Brain microvascular endothelial cell (primary cell): ENCODE data around the gene DLGAP4.

ENCODE experiments used
- DNase-seq: peaks from one replicate; pipeline ENCODE4 v3.0.0-alpha.2; 2020
- H3K27ac ChIP-seq: fragments of 250-450 bp; sonication (Bioruptor Pico); 2 replicates; pipeline ENCODE4 v1.5.1; 2020; ENCODE audit warnings: mild to moderate bottlenecking, moderate library complexity
- H3K27me3 ChIP-seq: fragments of 250-450 bp; sonication (Bioruptor Pico); replicated peaks from 2 replicates; pipeline ENCODE4 v1.5.1; 2020; ENCODE audit warnings: mild to moderate bottlenecking
- H3K36me3 ChIP-seq: fragments of 250-450 bp; sonication (Bioruptor Pico); replicated peaks from 2 replicates; pipeline ENCODE4 v1.5.1; 2020; ENCODE audit warnings: mild to moderate bottlenecking
- H3K4me3 ChIP-seq: 2 replicates; pipeline ENCODE4 v1.5.1; 2011; ENCODE audit warnings: low read depth, mild to moderate bottlenecking, control low read depth, low read length, moderate library complexity
- CTCF ChIP-seq: IDR thresholded peaks from 2 replicates; pipeline ENCODE4 v1.5.1; 2011; ENCODE audit warnings: low read depth, mild to moderate bottlenecking, moderate library complexity, low read length, control low read depth, inconsistent platforms; ENCODE audit errors: missing control alignments
- in situ Hi-C: cut with HindIII; loops from 2 replicates; pipeline ENCODE4 v1.10.0; 2017; ENCODE audit warnings: low sequenced_read_pairs, low pct_ligation_motif_present

DLGAP4 gene

GRCh38 chr20:36333841-36334240 lies 27.7 kb downstream of the DLGAP4 start:
- no peak for TF ChIP-seq CTCF
- no peak for DNase-seq
- H3K4me3 ChIP-seq, result no peak overlapping the region
- in situ Hi-C loops, result no loop called here
- H3K27ac ChIP-seq, result no peak overlapping the region
- no peaks in the 10 kb centered on the region for H3K36me3 ChIP-seq
- H3K27me3 ChIP-seq, result peaks cover 40% of the 10 kb centered on the region

- Histone ChIP-seq H3K27me3 (peaks cover 40% of the 10 kb centered on the region), H3K4me3 (no peak overlapping the region), H3K27ac (no peak overlapping the region), H3K36me3 (no peaks in the 10 kb centered on the region)
- in situ Hi-C loops, result no loop called here
- TF ChIP-seq CTCF, result no peak
- DNase-seq, result no peak
Observed at GRCh38 chr20:36334281-36335205, 28.4 kb downstream of the DLGAP4 start.

DNA sequence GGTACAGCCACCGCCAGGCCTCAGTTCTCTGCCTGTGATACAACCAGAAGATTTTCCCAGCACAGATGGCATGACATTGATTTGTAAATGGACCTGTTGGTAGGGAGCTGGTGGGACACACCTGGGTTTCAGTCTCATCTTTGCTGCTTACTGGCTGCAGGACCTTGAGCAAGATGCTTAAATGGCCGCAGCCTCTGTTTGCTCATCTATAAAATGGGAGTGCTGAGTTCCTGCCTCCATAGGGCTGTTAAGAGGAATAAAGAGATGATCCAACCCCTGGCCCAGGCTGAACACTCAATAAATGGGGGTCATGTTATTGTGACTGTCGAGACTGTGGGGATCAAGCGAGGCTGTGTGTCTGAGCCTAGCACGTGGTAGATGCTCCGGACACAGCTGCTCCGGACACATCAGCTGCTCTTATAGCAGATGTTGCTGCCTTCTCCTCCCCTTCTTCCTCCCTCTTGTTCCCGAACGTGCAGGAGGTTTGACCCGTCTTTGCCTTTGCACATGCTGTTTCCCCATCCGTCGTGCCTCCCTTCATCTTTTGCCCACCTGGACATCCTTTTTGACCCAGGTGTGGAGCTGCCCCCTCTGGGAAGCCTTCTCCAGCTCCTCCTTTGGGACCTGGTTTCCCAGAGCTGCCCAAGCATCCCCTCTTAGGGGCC lies 29.2 kb downstream of the DLGAP4 start:
- H3K4me3 ChIP-seq, result no peak overlapping the region
- H3K36me3 ChIP-seq, result no peaks in the 10 kb centered on the region
- DNase-seq, result no peak
- no peak overlapping the region for H3K27ac ChIP-seq
- in situ Hi-C loops, result no loop called here
- no peak for TF ChIP-seq CTCF
- H3K27me3 ChIP-seq, result peaks cover 40% of the 10 kb centered on the region

- Histone ChIP-seq H3K27me3 (peaks cover 40% of the 10 kb centered on the region), H3K36me3 (no peaks in the 10 kb centered on the region), H3K4me3 (no peak overlapping the region), H3K27ac (no peak overlapping the region)
- TF ChIP-seq CTCF, result no peak
- in situ Hi-C loops, result no loop called here
- no peak for DNase-seq
Observed at GRCh38 chr20:36336204-36336603, 30.1 kb downstream of the DLGAP4 start.

- H3K27ac ChIP-seq, result no peak overlapping the region
- peaks cover 38% of the 10 kb centered on the region for H3K27me3 ChIP-seq
- TF ChIP-seq CTCF, result no peak
- no peak overlapping the region for H3K4me3 ChIP-seq
- H3K36me3 ChIP-seq, result no peaks in the 10 kb centered on the region
- in situ Hi-C loops, result no loop called here
- no peak for DNase-seq
Observed at GRCh38 chr20:36336954-36337704, 31.0 kb downstream of the DLGAP4 start.
